ENCODE results near the gene KLHDC7A. TPM values are rescaled to one million over a fixed set of nuclear protein-coding genes. Genes with fewer than 3 reads are reported as not detected.

KLHDC7A gene
- total and polyA plus RNA-seq, 2 experiments from 2014 or later: 2.2 to 2.3 TPM

DNA sequence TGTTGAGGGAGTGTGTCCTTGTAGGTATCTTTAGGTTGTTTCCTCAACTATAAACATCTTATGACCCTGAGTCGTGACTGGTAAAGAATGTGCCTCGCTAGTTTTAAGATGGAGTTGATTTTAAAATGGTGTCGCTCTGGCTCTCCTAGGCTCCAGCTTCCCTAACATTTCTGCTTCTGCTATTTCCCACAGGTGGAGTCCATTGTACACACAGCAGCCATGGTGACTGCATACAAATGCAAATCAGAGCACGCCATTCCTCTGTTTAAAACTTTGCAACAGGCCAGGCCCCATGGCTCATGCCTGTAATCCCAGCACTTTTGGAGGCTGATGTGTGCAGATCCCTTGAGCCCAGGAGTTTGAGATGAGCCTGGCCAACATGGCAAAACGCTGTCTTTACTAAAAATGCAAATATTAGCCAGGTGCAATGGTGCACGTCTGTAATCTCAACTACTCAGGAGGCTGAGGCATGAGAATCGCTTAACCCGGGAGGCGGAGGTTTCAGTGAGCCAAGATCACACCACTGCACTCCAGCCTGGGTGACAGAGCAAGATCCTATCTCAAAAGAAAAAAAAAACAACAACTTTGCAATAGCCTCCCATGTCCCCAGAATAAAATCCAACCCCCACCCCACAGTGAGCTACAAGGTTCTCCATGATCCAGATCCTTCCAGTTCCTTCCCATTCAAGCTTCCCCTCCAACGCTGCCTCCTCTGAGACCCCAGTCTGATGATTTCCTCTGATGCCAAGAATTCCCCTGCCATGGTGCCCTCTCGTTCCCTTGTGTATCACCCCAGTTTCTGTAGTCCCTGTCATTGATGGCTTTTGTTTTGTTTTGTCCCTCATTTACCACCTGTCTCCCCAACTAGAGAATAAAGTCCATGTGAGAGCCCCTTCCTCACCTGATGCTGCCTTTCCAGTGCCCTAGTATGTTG, 36.9 kb upstream of the KLHDC7A start:
- Histone ChIP-seq H3K79me2 (no peaks in the 10 kb centered on the region), H3K36me3 (replicated peaks; ENCODE audit: insufficient read depth, low read depth) (no peaks in the 10 kb centered on the region), H3K9me3 (ENCODE audit: low read depth) (no peaks in the 10 kb centered on the region), H2AFZ (no peak overlapping the region), H3K27ac (no peak overlapping the region), H3K9me2 (replicated peaks; ENCODE audit: insufficient read depth) (no peaks in the 10 kb centered on the region), H3K4me2 (no peak overlapping the region), H3K4me3 (no peak overlapping the region), H3K4me1 (ENCODE audit: insufficient read depth) (no peaks in the 10 kb centered on the region), H4K20me1 (ENCODE audit: insufficient read depth, poor library complexity, severe bottlenecking) (no peaks in the 10 kb centered on the region), H3K27me3 (peaks cover 2% of the 10 kb centered on the region)
- TF ChIP-seq, protein P1, sequence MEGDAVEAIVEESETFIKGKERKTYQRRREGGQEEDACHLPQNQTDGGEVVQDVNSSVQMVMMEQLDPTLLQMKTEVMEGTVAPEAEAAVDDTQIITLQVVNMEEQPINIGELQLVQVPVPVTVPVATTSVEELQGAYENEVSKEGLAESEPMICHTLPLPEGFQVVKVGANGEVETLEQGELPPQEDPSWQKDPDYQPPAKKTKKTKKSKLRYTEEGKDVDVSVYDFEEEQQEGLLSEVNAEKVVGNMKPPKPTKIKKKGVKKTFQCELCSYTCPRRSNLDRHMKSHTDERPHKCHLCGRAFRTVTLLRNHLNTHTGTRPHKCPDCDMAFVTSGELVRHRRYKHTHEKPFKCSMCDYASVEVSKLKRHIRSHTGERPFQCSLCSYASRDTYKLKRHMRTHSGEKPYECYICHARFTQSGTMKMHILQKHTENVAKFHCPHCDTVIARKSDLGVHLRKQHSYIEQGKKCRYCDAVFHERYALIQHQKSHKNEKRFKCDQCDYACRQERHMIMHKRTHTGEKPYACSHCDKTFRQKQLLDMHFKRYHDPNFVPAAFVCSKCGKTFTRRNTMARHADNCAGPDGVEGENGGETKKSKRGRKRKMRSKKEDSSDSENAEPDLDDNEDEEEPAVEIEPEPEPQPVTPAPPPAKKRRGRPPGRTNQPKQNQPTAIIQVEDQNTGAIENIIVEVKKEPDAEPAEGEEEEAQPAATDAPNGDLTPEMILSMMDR (IDR thresholded peaks at IDR 0.05; ENCODE audit: poor library complexity): no peak
- TF ChIP-seq EZH2phosphoT487 (IDR thresholded peaks at IDR 0.05; ENCODE audit: low read depth, severe bottlenecking, unreplicated experiment) (no peak), EZH2 (IDR thresholded peaks at IDR 0.05; ENCODE audit: borderline replicate concordance) (no peak)
- no peak for DNase-seq (ENCODE audit: low spot score)
- 84% methylated on average over 11 of the region's 11 CpGs for WGBS (ENCODE audit: low lambda C conversion rate, missing lambda C conversion rate)

DNA sequence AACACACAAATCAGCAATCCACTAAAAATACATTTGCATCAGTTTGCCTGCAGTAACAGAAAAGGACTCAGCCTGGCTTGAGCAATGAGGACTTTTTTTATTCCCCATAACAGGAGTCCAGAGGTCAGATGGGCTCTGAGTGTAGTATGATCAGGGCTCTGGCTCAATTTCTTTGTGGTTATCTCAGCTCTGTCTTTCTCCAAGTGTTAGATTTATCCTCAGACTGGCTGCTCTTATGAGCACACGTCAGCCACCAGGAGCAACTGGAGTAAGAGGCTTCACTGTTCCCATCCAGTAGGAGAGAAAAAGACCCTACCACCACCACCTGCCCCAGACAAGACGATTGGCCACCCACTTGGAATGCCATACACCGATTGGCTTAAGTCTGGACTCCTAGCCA, 36.2 kb upstream of the KLHDC7A start:
- Histone ChIP-seq H4K20me1 (ENCODE audit: insufficient read depth, poor library complexity, severe bottlenecking) (no peaks in the 10 kb centered on the region), H3K79me2 (no peaks in the 10 kb centered on the region), H3K36me3 (replicated peaks; ENCODE audit: insufficient read depth, low read depth) (no peaks in the 10 kb centered on the region), H2AFZ (no peak overlapping the region), H3K27ac (no peak overlapping the region), H3K4me1 (ENCODE audit: insufficient read depth) (no peaks in the 10 kb centered on the region), H3K4me3 (no peak overlapping the region), H3K9me3 (ENCODE audit: low read depth) (no peaks in the 10 kb centered on the region), H3K9me2 (replicated peaks; ENCODE audit: insufficient read depth) (no peaks in the 10 kb centered on the region), H3K4me2 (no peak overlapping the region), H3K27me3 (peaks cover 9% of the 10 kb centered on the region)
- TF ChIP-seq, protein P1 (IDR thresholded peaks at IDR 0.05; ENCODE audit: poor library complexity): no peak
- TF ChIP-seq EZH2 (IDR thresholded peaks at IDR 0.05; ENCODE audit: borderline replicate concordance) (no peak), EZH2phosphoT487 (IDR thresholded peaks at IDR 0.05; ENCODE audit: low read depth, severe bottlenecking, unreplicated experiment) (no peak)
- DNase-seq (ENCODE audit: low spot score): peak; percentile 21
- 80% methylated on average over 3 of the region's 3 CpGs for WGBS (ENCODE audit: low lambda C conversion rate, missing lambda C conversion rate)

DNA sequence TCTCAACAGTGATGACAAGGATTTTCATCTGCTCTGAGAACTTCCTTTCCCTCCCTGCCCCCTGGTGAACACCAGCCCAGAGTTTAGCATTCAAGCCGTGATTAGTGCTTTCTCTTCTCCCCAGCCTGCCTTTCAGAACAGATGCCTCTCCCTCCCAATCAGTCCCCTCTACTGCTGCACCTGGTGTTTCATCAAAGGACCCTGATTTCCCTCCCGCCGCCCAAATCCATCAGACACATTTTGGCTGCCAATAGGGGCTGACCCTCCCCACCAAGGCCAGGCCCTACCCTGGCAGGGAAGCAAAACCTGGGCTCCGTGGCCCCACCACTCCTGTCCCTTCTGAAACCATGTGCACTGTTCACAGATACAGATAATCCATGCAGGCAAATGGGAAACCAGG, 34.0 kb upstream of the KLHDC7A start:
- WGBS (ENCODE audit: low lambda C conversion rate, missing lambda C conversion rate): 71% methylated on average over 4 of the region's 4 CpGs
- DNase-seq (ENCODE audit: low spot score): no peak
- H4K20me1 ChIP-seq (ENCODE audit: insufficient read depth, poor library complexity, severe bottlenecking): no peaks in the 10 kb centered on the region
- H3K9me3 ChIP-seq (ENCODE audit: low read depth): no peaks in the 10 kb centered on the region
- H3K9me2 ChIP-seq (replicated peaks; ENCODE audit: insufficient read depth): no peaks in the 10 kb centered on the region
- H3K4me2 ChIP-seq: no peak overlapping the region
- no peaks in the 10 kb centered on the region for H3K36me3 ChIP-seq (replicated peaks; ENCODE audit: insufficient read depth, low read depth)
- no peaks in the 10 kb centered on the region for H3K79me2 ChIP-seq
- H3K4me3 ChIP-seq: no peak overlapping the region
- no peaks in the 10 kb centered on the region for H3K4me1 ChIP-seq (ENCODE audit: insufficient read depth)
- H3K27ac ChIP-seq: no peak overlapping the region
- no peak overlapping the region for H2AFZ ChIP-seq
- H3K27me3 ChIP-seq: peaks cover 10% of the 10 kb centered on the region
- no peak for TF ChIP-seq EZH2 (IDR thresholded peaks at IDR 0.05; ENCODE audit: borderline replicate concordance)
- TF ChIP-seq, protein P1 (IDR thresholded peaks at IDR 0.05; ENCODE audit: poor library complexity): no peak
- TF ChIP-seq EZH2phosphoT487 (IDR thresholded peaks at IDR 0.05; ENCODE audit: low read depth, severe bottlenecking, unreplicated experiment): no peak

Measured in hepatocyte (in vitro differentiated cells).